ENCODE measurements around the gene KIF3A.

Gene KIF3A

GRCh38 chr5:132780577-132780976 lies 43.2 kb upstream of the KIF3A start:
- no peak for TF ChIP-seq CTCF (conservative IDR thresholded peaks at IDR 0.05; ENCODE audit: control insufficient read depth, insufficient read depth, low read depth, low read length)
- no peak for DNase-seq (ENCODE audit: low read depth)

DNA sequence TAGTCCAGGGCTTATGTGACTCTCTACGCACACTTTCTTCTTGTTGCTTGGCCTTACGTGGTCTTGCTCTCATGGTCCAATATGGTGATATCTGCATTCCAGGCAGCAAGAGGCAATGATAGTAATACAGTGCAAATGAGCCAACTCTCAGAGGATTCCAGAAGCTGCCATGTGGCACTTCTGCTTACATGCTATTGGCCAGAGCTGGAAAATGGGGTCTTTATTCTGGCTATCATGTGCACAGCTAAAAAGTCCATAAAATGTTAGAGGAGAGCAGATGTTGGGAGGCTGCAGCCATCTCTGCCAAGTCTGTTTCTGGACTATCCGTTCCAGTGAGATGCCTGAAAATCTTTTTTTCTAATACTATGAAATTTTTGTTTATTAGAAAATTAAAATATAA lies 42.6 kb upstream of the KIF3A start:
- H3K4me3 ChIP-seq (ENCODE audit: control insufficient read depth, low read depth, low read length), result no peak overlapping the region
- no peak for DNase-seq (ENCODE audit: low read depth)
- no peak for TF ChIP-seq CTCF (conservative IDR thresholded peaks at IDR 0.05; ENCODE audit: control insufficient read depth, insufficient read depth, low read depth, low read length)

More at GRCh38 chr5:132780577-132780976, 43.2 kb upstream of the KIF3A start:
- no peak overlapping the region for H3K4me3 ChIP-seq (ENCODE audit: control insufficient read depth, low read depth, low read length)

- DNase-seq (ENCODE audit: low read depth), result no peak
- no peak overlapping the region for H3K4me3 ChIP-seq (ENCODE audit: control insufficient read depth, low read depth, low read length)
- no peak for TF ChIP-seq CTCF (conservative IDR thresholded peaks at IDR 0.05; ENCODE audit: control insufficient read depth, insufficient read depth, low read depth, low read length)
These were observed 41.5 kb upstream of the KIF3A start for GRCh38 chr5:132778856-132779255.

DNA sequence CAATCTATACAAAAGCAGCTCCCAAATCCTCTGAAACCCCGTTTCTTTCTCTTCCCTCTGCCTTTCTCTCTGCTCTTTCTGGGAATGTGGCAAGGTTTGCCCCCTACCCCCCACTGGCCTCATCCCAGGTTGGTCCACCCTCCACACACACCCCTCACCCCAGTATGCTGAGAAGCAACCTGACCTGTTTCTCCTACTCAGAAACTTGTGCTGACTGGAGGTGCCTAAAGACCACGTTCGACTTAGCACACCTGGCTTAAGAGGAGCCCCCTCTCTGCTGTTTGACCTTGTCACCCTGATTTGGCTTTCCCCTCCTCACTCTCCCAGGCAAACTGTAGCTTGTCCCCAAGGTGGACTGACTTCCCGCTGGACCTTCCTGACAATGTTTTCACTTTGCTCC lies 40.8 kb upstream of the KIF3A start:
- H3K4me3 ChIP-seq (ENCODE audit: control insufficient read depth, low read depth, low read length), result peak overlapping the region; percentile 76
- DNase-seq (ENCODE audit: low read depth), result no peak

GRCh38 chr5:132777209-132778069 lies 40.1 kb upstream of the KIF3A start, which contains the start of gene SEPTIN8:
Gene SEPTIN8, minus strand, starts transcription at chr5:132777239. Its CDS starts 102 bp downstream, at chr5:132777137.
- peak; percentile 43 for DNase-seq (ENCODE audit: low read depth)
- peak within 1 kb of the TSS; percentile 76 for H3K4me3 ChIP-seq (ENCODE audit: control insufficient read depth, low read depth, low read length)
- TF ChIP-seq CTCF (conservative IDR thresholded peaks at IDR 0.05; ENCODE audit: control insufficient read depth, insufficient read depth, low read depth, low read length), result no peak

More for the DNA sequence above, 40.8 kb upstream of the KIF3A start:
- TF ChIP-seq CTCF (conservative IDR thresholded peaks at IDR 0.05; ENCODE audit: control insufficient read depth, insufficient read depth, low read depth, low read length), result no peak

GRCh38 chr5:132776938-132777208 lies 39.5 kb upstream of the KIF3A start:
- peak overlapping the region; percentile 76 for H3K4me3 ChIP-seq (ENCODE audit: control insufficient read depth, low read depth, low read length)
- no peak for TF ChIP-seq CTCF (conservative IDR thresholded peaks at IDR 0.05; ENCODE audit: control insufficient read depth, insufficient read depth, low read depth, low read length)
- no peak for DNase-seq (ENCODE audit: low read depth)
